Tibial nerve (tissue), 3 donors: ENCODE data around the gene TSEN54.

Source experiments
- CTCF ChIP-seq, 5 experiments: fragments of 200-600 bp in 3 of 5; fragments of 450-650 bp in 2 of 5; sonication (generic) in 3 of 5; IDR thresholded peaks; one replicate each; pipeline ENCODE4 v1.5.1; 2016 to 2019; ENCODE audit warnings: antibody characterized with exemption in 5 of 5, mild to moderate bottlenecking in 3 of 5, moderate library complexity in 2 of 5
- POLR2A ChIP-seq, 2 donors: fragments of 450-650 bp; IDR thresholded peaks; one replicate each; pipeline ENCODE4 v1.6.1; 2017; ENCODE audit warnings: antibody characterized with exemption in 2 of 2, mild to moderate bottlenecking in 2 of 2, moderate library complexity in 2 of 2

GRCh38 chr17:75557852-75558665 lies 41.7 kb downstream of the TSEN54 start:
- TF ChIP-seq CTCF (IDR thresholded peaks at IDR 0.05) (no peak), POLR2A (IDR thresholded peaks at IDR 0.05) (no peak)
